ENCODE data around the gene LCMT1.
"Not testable (repeated sequence)": the region's sequence is repeated elsewhere in the genome, so short reads cannot be mapped to it uniquely, and the experiment has no call there.

The LCMT1 gene

DNA sequence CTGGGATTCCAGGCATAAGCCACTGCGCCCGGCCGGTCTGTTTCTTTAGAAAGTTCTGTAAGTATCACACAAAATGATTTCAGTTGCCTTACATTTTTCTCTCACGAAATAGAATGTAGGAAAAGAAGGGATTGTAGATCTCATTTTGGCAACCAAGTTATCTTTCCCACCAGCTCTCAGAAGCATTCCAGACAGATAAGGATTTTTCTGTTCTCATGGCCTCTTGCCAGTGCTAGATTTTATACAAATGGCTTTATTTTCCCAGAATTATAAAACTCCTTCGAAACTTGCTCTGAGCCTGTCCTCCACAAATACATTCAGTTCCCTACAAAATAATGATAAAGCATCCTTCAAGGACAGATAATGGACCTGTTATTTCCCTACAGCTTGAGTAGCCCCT is 46.9 kb downstream of the LCMT1 start:
- no peak overlapping the region for H3K4me3 ChIP-seq (ENCODE audit: low read depth, low read length)
- POLR2A ChIA-PET = no interaction called here
- DNase-seq (ENCODE audit: low read depth, low spot score) = no peak
- TF ChIP-seq, protein P1, sequence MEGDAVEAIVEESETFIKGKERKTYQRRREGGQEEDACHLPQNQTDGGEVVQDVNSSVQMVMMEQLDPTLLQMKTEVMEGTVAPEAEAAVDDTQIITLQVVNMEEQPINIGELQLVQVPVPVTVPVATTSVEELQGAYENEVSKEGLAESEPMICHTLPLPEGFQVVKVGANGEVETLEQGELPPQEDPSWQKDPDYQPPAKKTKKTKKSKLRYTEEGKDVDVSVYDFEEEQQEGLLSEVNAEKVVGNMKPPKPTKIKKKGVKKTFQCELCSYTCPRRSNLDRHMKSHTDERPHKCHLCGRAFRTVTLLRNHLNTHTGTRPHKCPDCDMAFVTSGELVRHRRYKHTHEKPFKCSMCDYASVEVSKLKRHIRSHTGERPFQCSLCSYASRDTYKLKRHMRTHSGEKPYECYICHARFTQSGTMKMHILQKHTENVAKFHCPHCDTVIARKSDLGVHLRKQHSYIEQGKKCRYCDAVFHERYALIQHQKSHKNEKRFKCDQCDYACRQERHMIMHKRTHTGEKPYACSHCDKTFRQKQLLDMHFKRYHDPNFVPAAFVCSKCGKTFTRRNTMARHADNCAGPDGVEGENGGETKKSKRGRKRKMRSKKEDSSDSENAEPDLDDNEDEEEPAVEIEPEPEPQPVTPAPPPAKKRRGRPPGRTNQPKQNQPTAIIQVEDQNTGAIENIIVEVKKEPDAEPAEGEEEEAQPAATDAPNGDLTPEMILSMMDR (IDR thresholded peaks at IDR 0.05; ENCODE audit: insufficient read depth, low read length, missing control alignments) = no peak
- CTCF ChIA-PET = interaction anchor here (1.8 to 4.9 kb wide), 2 partner anchors 23 to 67 kb away, joined by 4 to 15 read pairs; no protein-coding TSS in a partner anchor

DNA sequence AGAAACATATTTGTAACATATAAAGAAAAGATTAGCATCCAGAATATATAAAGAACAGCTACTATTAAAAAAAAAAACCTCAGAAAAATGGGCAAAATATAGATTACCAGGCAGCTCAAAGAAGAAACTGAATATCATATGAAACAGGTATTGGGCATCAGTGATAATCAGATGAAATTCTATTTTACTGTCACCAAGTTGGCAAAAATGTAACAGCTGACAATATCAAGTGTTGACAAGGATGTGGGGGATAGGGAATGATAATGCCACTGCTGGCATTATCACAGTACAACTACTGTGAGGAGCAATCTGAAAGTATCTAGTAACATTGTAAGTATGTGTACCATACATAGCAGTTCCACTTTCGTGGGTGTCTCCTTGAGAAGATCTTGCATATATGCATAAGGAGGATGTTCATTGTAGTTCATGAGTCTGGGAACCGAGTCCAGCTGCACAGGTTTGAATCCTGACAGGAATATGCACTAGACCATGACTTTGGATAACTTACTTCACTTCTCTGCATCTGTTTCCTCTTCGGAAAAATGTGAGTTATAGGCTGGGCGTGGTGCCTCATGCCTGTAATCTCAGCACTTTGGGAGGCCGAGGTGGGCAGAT is 50.3 kb downstream of the LCMT1 start:
- TF ChIP-seq, protein P1 (IDR thresholded peaks at IDR 0.05; ENCODE audit: insufficient read depth, low read length, missing control alignments) = no peak
- DNase-seq (ENCODE audit: low read depth, low spot score) = no peak
- no peak overlapping the region for H3K4me3 ChIP-seq (ENCODE audit: low read depth, low read length)
- ChIA-PET POLR2A (no interaction called here), CTCF (no interaction called here)

DNA sequence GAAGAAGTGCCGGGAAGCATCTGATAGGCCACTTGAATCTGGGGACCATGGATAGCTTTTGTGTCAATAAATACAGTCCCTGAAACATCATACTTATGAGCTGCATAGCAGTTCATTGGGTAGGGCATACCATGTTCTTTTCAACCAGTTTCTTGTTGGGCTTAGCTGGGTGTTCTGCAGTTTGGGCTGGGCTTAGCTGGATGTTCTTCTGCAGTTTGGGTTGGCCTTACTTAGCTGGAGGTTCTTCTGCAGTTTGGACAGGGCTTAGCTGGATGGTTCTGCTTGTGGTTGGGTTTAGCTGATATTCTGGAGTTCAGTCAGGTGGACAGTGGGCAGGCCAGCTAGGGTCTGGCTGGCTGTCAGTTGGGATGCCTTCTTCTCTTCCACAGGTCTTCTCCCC is 52.1 kb downstream of the LCMT1 start:
- ChIA-PET POLR2A (no interaction called here), CTCF (interaction anchor here (1.2 to 2.5 kb wide), 3 partner anchors 37 to 70 kb away, joined by 3 to 7 read pairs (median 6); no protein-coding TSS in a partner anchor)
- H3K4me3 ChIP-seq (ENCODE audit: low read depth, low read length) = no peak overlapping the region
- TF ChIP-seq, protein P1 (IDR thresholded peaks at IDR 0.05; ENCODE audit: insufficient read depth, low read length, missing control alignments) = no peak
- DNase-seq (ENCODE audit: low read depth, low spot score) = no peak

DNA sequence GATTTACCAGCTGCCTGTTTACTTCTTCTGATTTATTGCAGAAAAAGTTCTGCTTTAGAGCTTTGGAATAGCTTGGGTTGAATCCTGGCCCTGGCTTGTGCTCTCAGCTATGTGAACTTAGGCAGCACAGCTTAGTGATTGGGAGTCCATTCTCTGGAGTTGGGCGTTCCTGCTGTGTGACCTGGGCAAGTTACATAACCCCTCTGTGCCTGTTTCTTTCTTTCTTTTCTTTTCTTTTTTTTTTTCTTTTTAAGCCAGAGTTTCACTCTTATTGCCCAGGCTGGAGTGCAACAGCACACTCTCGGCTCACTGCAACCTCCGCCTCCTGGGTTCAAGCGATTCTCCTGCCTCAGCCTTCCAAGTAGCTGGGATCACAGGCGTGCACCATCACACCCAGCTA is 53.7 kb downstream of the LCMT1 start:
- H3K4me3 ChIP-seq (ENCODE audit: low read depth, low read length) = no peak overlapping the region
- POLR2A ChIA-PET = no interaction called here
- CTCF ChIA-PET = interaction anchor here (2.5 kb wide), 1 partner anchor 60 kb away, joined by 7 read pairs; no protein-coding TSS in a partner anchor
- no peak for DNase-seq (ENCODE audit: low read depth, low spot score)
- TF ChIP-seq, protein P1 (IDR thresholded peaks at IDR 0.05; ENCODE audit: insufficient read depth, low read length, missing control alignments) = no peak

DNA sequence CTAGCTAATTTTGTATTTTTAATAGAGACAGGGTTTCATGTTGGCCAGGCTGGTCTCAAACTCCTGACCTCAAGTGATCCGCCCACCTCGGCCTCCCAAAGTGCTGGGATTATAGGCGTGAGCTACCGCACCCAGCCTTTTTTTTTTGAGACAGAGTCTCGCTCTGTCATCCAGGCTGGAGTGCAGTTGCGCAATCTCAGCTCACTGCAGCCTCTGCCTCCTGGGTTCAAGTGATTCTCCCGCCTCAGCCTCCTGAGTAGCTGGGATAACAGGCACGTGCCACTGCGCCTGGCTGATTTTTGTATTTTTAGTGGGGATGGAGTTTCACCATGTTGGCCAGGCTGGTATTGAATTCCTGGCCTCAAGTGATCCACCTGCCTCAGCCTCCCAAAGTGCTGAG is 56.4 kb downstream of the LCMT1 start:
- H3K4me3 ChIP-seq (ENCODE audit: low read depth, low read length); DNase-seq (ENCODE audit: low read depth, low spot score); POLR2A ChIA-PET: not testable (repeated sequence)
- CTCF ChIA-PET = interaction anchor here (1.5 kb wide), 1 partner anchor 57 kb away, joined by 3 read pairs; no protein-coding TSS in a partner anchor

DNA sequence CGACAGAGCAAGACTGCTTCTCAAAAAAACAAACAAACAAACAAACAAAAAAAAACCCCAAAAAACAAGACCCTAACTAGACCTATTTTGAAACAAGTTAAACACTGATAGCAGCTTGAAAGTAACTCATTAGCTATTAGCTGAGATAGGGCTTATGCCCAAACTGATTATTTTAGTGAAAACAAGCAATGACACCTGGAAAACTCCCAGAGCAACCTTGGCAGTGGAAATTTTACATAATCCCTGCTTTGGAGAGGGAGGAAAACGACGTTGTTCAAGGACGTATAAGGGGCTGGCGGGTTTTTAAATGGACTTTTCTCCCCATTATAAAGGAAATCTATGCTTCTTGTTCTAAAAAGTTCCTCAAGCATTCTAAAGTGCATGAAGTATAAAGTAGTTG is 59.8 kb downstream of the LCMT1 start:
- DNase-seq (ENCODE audit: low read depth, low spot score) = no peak
- H3K4me3 ChIP-seq (ENCODE audit: low read depth, low read length) = no peak overlapping the region
- ChIA-PET CTCF (no interaction called here), POLR2A (no interaction called here)
- TF ChIP-seq, protein P1 (IDR thresholded peaks at IDR 0.05; ENCODE audit: insufficient read depth, low read length, missing control alignments) = no peak

DNA sequence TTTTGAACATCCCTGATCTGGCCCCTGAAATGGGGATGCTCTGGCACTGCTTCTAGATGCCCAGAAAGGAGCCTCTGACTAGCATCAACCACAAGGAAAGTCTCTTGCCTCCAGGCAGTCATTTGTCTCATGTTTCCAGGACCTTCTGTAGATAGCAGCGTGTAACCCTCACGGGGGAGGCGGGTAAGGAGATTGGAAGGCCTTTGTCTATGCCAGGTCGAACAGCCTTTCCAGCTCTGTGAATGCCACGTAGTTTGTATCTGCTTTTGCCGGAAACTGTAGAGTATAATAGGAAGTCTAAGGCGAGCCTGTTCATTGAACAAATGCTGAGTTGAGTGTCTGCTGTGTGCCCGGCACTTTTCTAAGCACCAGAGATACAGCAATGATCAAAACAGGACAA is 61.3 kb downstream of the LCMT1 start:
- TF ChIP-seq, protein P1 (IDR thresholded peaks at IDR 0.05; ENCODE audit: insufficient read depth, low read length, missing control alignments) = no peak
- ChIA-PET CTCF (interaction anchor here (1.2 kb wide), 1 partner anchor 52 kb away, joined by 6 read pairs; no protein-coding TSS in a partner anchor), POLR2A (no interaction called here)
- DNase-seq (ENCODE audit: low read depth, low spot score) = no peak
- H3K4me3 ChIP-seq (ENCODE audit: low read depth, low read length) = no peak overlapping the region

Measured in AG04449 (cell line).